ENCODE measurements around the gene R3HDM1.

DNA sequence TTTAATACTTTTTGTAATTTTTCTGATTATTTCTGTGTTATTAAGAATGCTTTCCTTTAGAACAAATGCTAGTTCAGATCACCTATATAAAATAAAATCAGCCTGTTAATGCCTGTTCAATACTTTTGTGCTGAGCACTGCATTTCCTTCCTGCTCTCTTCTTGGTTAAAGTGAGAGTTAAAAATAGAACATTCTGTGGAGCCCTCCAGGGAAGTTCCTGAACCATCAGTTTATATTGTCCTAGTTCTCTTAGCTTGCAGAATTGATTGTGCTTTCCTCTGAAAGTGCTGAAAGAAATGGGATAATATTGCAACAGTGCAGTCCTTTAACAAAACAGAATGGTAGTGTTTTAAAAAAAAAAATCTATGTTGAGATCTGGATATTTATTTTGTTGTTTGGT, 135.8 kb downstream of the R3HDM1 start:
- no peak for TF ChIP-seq GATA2 (IDR thresholded peaks at IDR 0.05; ENCODE audit: low read depth, low read length)
- TF ChIP-seq GATA3 (IDR thresholded peaks at IDR 0.05; ENCODE audit: low read depth, low read length), result no peak

All from SH-SY5Y (cell line).